ENCODE data around the gene CPPED1.

CPPED1 gene

GRCh38 chr16:12744860-12745259 is 58.8 kb downstream of the CPPED1 start:
- in situ Hi-C loops (cut with HindIII; ENCODE audit: low sequenced_read_pairs) = no loop called here
- no peak for DNase-seq (ENCODE audit: low read depth)
- TF ChIP-seq CTCF (IDR thresholded peaks at IDR 0.05; ENCODE audit: low read depth, low read length, missing control alignments) = no peak
- H3K4me3 ChIP-seq (ENCODE audit: low read depth, low read length) = no peak overlapping the region

GRCh38 chr16:12742741-12743140 is 60.9 kb downstream of the CPPED1 start:
- no peak overlapping the region for H3K4me3 ChIP-seq (ENCODE audit: low read depth, low read length)
- in situ Hi-C loops (cut with HindIII; ENCODE audit: low sequenced_read_pairs) = no loop called here
- DNase-seq (ENCODE audit: low read depth) = no peak
- TF ChIP-seq CTCF (IDR thresholded peaks at IDR 0.05; ENCODE audit: low read depth, low read length, missing control alignments) = no peak

- in situ Hi-C loops (cut with HindIII; ENCODE audit: low sequenced_read_pairs) = no loop called here
- no peak for TF ChIP-seq CTCF (IDR thresholded peaks at IDR 0.05; ENCODE audit: low read depth, low read length, missing control alignments)
- DNase-seq (ENCODE audit: low read depth) = no peak
- H3K4me3 ChIP-seq (ENCODE audit: low read depth, low read length) = no peak overlapping the region
Observed at GRCh38 chr16:12740986-12741610, 62.6 kb downstream of the CPPED1 start.

- TF ChIP-seq CTCF (IDR thresholded peaks at IDR 0.05; ENCODE audit: low read depth, low read length, missing control alignments) = no peak
- in situ Hi-C loops (cut with HindIII; ENCODE audit: low sequenced_read_pairs) = no loop called here
- no peak for DNase-seq (ENCODE audit: low read depth)
- H3K4me3 ChIP-seq (ENCODE audit: low read depth, low read length) = no peak overlapping the region
Observed at GRCh38 chr16:12739738-12740137, 63.9 kb downstream of the CPPED1 start.

- in situ Hi-C loops (cut with HindIII; ENCODE audit: low sequenced_read_pairs) = no loop called here
- no peak for DNase-seq (ENCODE audit: low read depth)
- H3K4me3 ChIP-seq (ENCODE audit: low read depth, low read length) = no peak overlapping the region
- no peak for TF ChIP-seq CTCF (IDR thresholded peaks at IDR 0.05; ENCODE audit: low read depth, low read length, missing control alignments)
Observed at GRCh38 chr16:12737563-12737962, 66.1 kb downstream of the CPPED1 start.

- H3K4me3 ChIP-seq (ENCODE audit: low read depth, low read length) = no peak overlapping the region
- no peak for TF ChIP-seq CTCF (IDR thresholded peaks at IDR 0.05; ENCODE audit: low read depth, low read length, missing control alignments)
- DNase-seq (ENCODE audit: low read depth) = no peak
- in situ Hi-C loops (cut with HindIII; ENCODE audit: low sequenced_read_pairs) = no loop called here
Observed at GRCh38 chr16:12735805-12736204, 67.9 kb downstream of the CPPED1 start.

Data from astrocyte of the cerebellum (primary cell).